Bone marrow (tissue), 2 donors: ENCODE measurements around the gene FGGY.
"Not testable (repeated sequence)": the region's sequence is repeated elsewhere in the genome, so short reads cannot be mapped to it uniquely, and the experiment has no call there.

Source experiments
- DNase-seq, 2 donors: peaks; one replicate each; lab custom pipeline; 2025; lab: John Stamatoyannopoulos, UW

Gene FGGY

GRCh38 chr1:59639266-59639665 is 342.4 kb downstream of the FGGY start:
- DNase-seq: no peak

GRCh38 chr1:59640851-59641250 is 344.0 kb downstream of the FGGY start:
- DNase-seq: no peak

GRCh38 chr1:59641836-59642235 is 344.9 kb downstream of the FGGY start:
- DNase-seq: no peak

GRCh38 chr1:59643526-59643925 is 346.6 kb downstream of the FGGY start:
- no peak for DNase-seq

- DNase-seq: no peak
These were observed 349.0 kb downstream of the FGGY start for GRCh38 chr1:59645893-59646292.

GRCh38 chr1:59653142-59653958 is 356.5 kb downstream of the FGGY start:
- not testable (repeated sequence) for DNase-seq

GRCh38 chr1:59653968-59654367 is 357.1 kb downstream of the FGGY start:
- no peak for DNase-seq

GRCh38 chr1:59657873-59658465 is 361.1 kb downstream of the FGGY start:
- no peak for DNase-seq

GRCh38 chr1:59664166-59664565 is 367.3 kb downstream of the FGGY start:
- no peak for DNase-seq

GRCh38 chr1:59666106-59666505 is 369.2 kb downstream of the FGGY start:
- no peak for DNase-seq

- no peak for DNase-seq
These were observed 370.1 kb downstream of the FGGY start for GRCh38 chr1:59667020-59667419.

GRCh38 chr1:59669752-59670312 is 372.9 kb downstream of the FGGY start:
- DNase-seq: no peak

GRCh38 chr1:59670662-59671061 is 373.8 kb downstream of the FGGY start:
- no peak for DNase-seq

- DNase-seq: no peak
These were observed 374.4 kb downstream of the FGGY start for GRCh38 chr1:59671066-59671952.

- DNase-seq: no peak
These were observed 375.0 kb downstream of the FGGY start for GRCh38 chr1:59671953-59672305.

- no peak for DNase-seq
These were observed 376.1 kb downstream of the FGGY start for GRCh38 chr1:59672851-59673572.

- DNase-seq: no peak
These were observed 376.9 kb downstream of the FGGY start for GRCh38 chr1:59673573-59674450.

GRCh38 chr1:59674595-59674994 is 377.7 kb downstream of the FGGY start:
- DNase-seq: peak in 1 of 2 donors; percentile 81

- no peak for DNase-seq
These were observed 379.0 kb downstream of the FGGY start for GRCh38 chr1:59675936-59676335.

- DNase-seq: no peak
These were observed 381.1 kb downstream of the FGGY start for GRCh38 chr1:59678040-59678439.
